Right lung (tissue), 10 donors: ENCODE data around the gene ZFHX3. TPM values are rescaled to one million over a fixed set of nuclear protein-coding genes. Genes with fewer than 3 reads are reported as not detected.
"Not testable (repeated sequence)": the region's sequence is repeated elsewhere in the genome, so short reads cannot be mapped to it uniquely, and the experiment has no call there.

ENCODE experiments used
- DNase-seq, 2 donors: peaks; one replicate each; pipeline ENCODE4 v3.0.0-alpha.2; 2013
- long read RNA-seq, 8 donors: transcript quantifications; one replicate each; lab custom pipeline, GENCODE V29; 2026
- polyA plus RNA-seq, 5 donors: library from polyadenylated mRNA; unstranded; fragments of 120-200 nt; gene quantifications; one replicate each; pipeline versions ENCODE4 v1.2.1 to v1.2.3, GENCODE V29; 2013; ENCODE audit warnings: inconsistent platforms in 1 of 5, low replicate concordance in 1 of 5; ENCODE audit not compliant: insufficient read length in 5 of 5, insufficient read depth in 1 of 5

The ZFHX3 gene
- 10 to 100 TPM; 20.7 to 34.7 (median 26.6) TPM for polyA plus RNA-seq
- long read RNA-seq, donor 1, partial matches to known transcripts = 23 of 23 reads
- long read RNA-seq, donor 1, other reads (novel, unspliced or antisense) = 0 of 23 reads
- long read RNA-seq, donor 2, partial matches to known transcripts = 8 of 8 reads
- long read RNA-seq, donor 2, other reads (novel, unspliced or antisense) = 0 of 8 reads
- long read RNA-seq, donor 3, partial matches to known transcripts = 7 of 8 reads
- long read RNA-seq, donor 3, other reads (novel, unspliced or antisense) = 0 of 8 reads
- long read RNA-seq, donor 4, partial matches to known transcripts = 19 of 19 reads
- long read RNA-seq, donor 4, other reads (novel, unspliced or antisense) = 0 of 19 reads
- long read RNA-seq, donor 5, partial matches to known transcripts = 7 of 7 reads
- long read RNA-seq, donor 5, other reads (novel, unspliced or antisense) = 0 of 7 reads
- long read RNA-seq, donor 6, partial matches to known transcripts = 11 of 11 reads
- long read RNA-seq, donor 6, other reads (novel, unspliced or antisense) = 0 of 11 reads
- long read RNA-seq, donor 7, partial matches to known transcripts = 16 of 17 reads
- long read RNA-seq, donor 7, other reads (novel, unspliced or antisense) = 0 of 17 reads
- long read RNA-seq, donor 8 = 0 reads

GRCh38 chr16:73047536-73048291, at the start of gene ZFHX3:
ZFHX3 (minus strand) TSS chr16:73048128; CDS start chr16:72960145, 87,983 bp downstream.
- DNase-seq = no peak

GRCh38 chr16:73096510-73096909, 48.6 kb upstream of the ZFHX3 start:
- no peak for DNase-seq

- no peak for DNase-seq
These were observed 48.0 kb upstream of the ZFHX3 start for GRCh38 chr16:73095885-73096421.

GRCh38 chr16:73095142-73095820, 47.4 kb upstream of the ZFHX3 start:
- DNase-seq = no peak

GRCh38 chr16:73094371-73094770, 46.4 kb upstream of the ZFHX3 start:
- no peak for DNase-seq

GRCh38 chr16:73093146-73094144, 45.5 kb upstream of the ZFHX3 start:
- DNase-seq = no peak

- no peak for DNase-seq
These were observed 44.4 kb upstream of the ZFHX3 start for GRCh38 chr16:73092236-73092781.

GRCh38 chr16:73091174-73091573, 43.2 kb upstream of the ZFHX3 start:
- no peak for DNase-seq

- no peak for DNase-seq
These were observed 41.5 kb upstream of the ZFHX3 start for GRCh38 chr16:73089420-73089819.

- no peak for DNase-seq
These were observed 38.2 kb upstream of the ZFHX3 start for GRCh38 chr16:73086108-73086507.

- DNase-seq = no peak
These were observed 35.3 kb upstream of the ZFHX3 start for GRCh38 chr16:73083271-73083670.

GRCh38 chr16:73082634-73083051, 34.7 kb upstream of the ZFHX3 start:
- DNase-seq = not testable (repeated sequence)

GRCh38 chr16:73080931-73081330, 33.0 kb upstream of the ZFHX3 start:
- no peak for DNase-seq

- DNase-seq = no peak
These were observed 28.4 kb upstream of the ZFHX3 start for GRCh38 chr16:73076324-73076810.

GRCh38 chr16:73074382-73074781, 26.5 kb upstream of the ZFHX3 start:
- DNase-seq = no peak

- DNase-seq = not testable (repeated sequence)
These were observed 24.1 kb upstream of the ZFHX3 start for GRCh38 chr16:73072051-73072450.

- no peak for DNase-seq
These were observed 23.4 kb upstream of the ZFHX3 start for GRCh38 chr16:73071131-73071940.

- no peak for DNase-seq
These were observed 21.8 kb upstream of the ZFHX3 start for GRCh38 chr16:73069581-73070262.
